ENCODE data around the gene ATP9A. TPM values are rescaled to one million over a fixed set of nuclear protein-coding genes. Genes with fewer than 3 reads are reported as not detected.

ATP9A gene
- total RNA-seq, 1 experiment from 2014 or later: 12.1 TPM

DNA sequence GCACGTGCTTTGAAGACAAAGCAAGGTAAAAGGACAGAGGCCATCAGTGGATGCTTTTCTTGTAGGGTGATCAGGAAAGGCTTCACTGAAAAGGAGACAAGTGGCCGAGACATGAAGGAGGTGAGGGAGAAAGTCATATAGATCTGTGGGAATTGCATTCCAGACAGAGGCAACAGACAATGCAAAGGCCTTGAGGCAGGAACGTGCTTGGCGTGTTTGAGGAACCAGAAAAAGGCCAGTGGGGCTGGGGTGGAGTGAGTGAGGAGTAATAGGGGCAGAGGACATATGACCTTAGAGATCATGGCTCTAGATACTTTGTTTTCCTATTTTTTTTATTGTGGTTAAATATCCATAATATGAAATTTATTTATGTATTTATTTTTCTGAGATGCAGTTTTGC lies 44.7 kb upstream of the ATP9A start:
- TF ChIP-seq, protein P1, sequence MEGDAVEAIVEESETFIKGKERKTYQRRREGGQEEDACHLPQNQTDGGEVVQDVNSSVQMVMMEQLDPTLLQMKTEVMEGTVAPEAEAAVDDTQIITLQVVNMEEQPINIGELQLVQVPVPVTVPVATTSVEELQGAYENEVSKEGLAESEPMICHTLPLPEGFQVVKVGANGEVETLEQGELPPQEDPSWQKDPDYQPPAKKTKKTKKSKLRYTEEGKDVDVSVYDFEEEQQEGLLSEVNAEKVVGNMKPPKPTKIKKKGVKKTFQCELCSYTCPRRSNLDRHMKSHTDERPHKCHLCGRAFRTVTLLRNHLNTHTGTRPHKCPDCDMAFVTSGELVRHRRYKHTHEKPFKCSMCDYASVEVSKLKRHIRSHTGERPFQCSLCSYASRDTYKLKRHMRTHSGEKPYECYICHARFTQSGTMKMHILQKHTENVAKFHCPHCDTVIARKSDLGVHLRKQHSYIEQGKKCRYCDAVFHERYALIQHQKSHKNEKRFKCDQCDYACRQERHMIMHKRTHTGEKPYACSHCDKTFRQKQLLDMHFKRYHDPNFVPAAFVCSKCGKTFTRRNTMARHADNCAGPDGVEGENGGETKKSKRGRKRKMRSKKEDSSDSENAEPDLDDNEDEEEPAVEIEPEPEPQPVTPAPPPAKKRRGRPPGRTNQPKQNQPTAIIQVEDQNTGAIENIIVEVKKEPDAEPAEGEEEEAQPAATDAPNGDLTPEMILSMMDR (conservative IDR thresholded peaks at IDR 0.05): no peak
- H3K14ac ChIP-seq (ENCODE audit: insufficient read depth, low read length): no peak overlapping the region
- no peak overlapping the region for H3K4ac ChIP-seq (ENCODE audit: low read depth, low read length)
- Mint-ChIP-seq H3K27ac (no peak overlapping the region), H3K27me3 (ENCODE audit: low read depth) (no peaks in the 10 kb centered on the region), H3K4me3 (no peak overlapping the region), H3K36me3 (ENCODE audit: insufficient read depth in 1 of 3, low read depth in 3 of 3) (no peaks in the 10 kb centered on the region), H3K4me1 (peaks cover 29 to 30% of the 10 kb centered on the region in 2 experiments), H3K9me3 (no peaks in the 10 kb centered on the region)
- no peak overlapping the region for H3T11ph ChIP-seq (ENCODE audit: low read length)
- no peaks in the 10 kb centered on the region for H3K27me3 ChIP-seq (ENCODE audit: insufficient read depth, low read length)
- H3K9me3 ChIP-seq (ENCODE audit: control insufficient read depth, low read depth, low read length): no peaks in the 10 kb centered on the region
- no peak overlapping the region for H2BK20ac ChIP-seq (ENCODE audit: low read depth, low read length, poor library complexity, severe bottlenecking)
- H4K91ac ChIP-seq (ENCODE audit: insufficient read length, low read depth, low read length): no peak overlapping the region
- H4K8ac ChIP-seq (replicated peaks; ENCODE audit: insufficient read length, low read depth, low read length): no peak overlapping the region
- H3K9ac ChIP-seq (ENCODE audit: extremely low read depth, insufficient read length, low read length): no peak overlapping the region
- H3K4me1 ChIP-seq (ENCODE audit: insufficient read depth, low read length): peaks cover 4% of the 10 kb centered on the region; the same call in 1 of the 2 replicates
- H2BK12ac ChIP-seq (ENCODE audit: insufficient read length, low read depth, low read length): no peak overlapping the region
- H2AFZ ChIP-seq (ENCODE audit: low read length): no peak overlapping the region
- H2BK120ac ChIP-seq (ENCODE audit: low read depth, low read length, poor library complexity, severe bottlenecking): no peak overlapping the region
- DNase-seq: no peak
- no peak overlapping the region for H2AK5ac ChIP-seq (ENCODE audit: insufficient read length, low read length)
- H3K56ac ChIP-seq (ENCODE audit: insufficient read length, low read depth, low read length): no peak overlapping the region
- H3K79me1 ChIP-seq (ENCODE audit: insufficient read depth, low read depth, low read length, poor library complexity, severe bottlenecking): no peaks in the 10 kb centered on the region
- H3K27ac ChIP-seq (ENCODE audit: insufficient read length, low read depth, low read length): no peak overlapping the region
- no peaks in the 10 kb centered on the region for H3K79me2 ChIP-seq (ENCODE audit: insufficient read depth, low read length)
- no peak overlapping the region for H2BK5ac ChIP-seq (ENCODE audit: insufficient read length, low read length)
- H3K18ac ChIP-seq (ENCODE audit: insufficient read length, low read depth, low read length): no peak overlapping the region
- H3K4me2 ChIP-seq (ENCODE audit: insufficient read depth, insufficient read length, low read length): no peak overlapping the region
- no peaks in the 10 kb centered on the region for H4K20me1 ChIP-seq (ENCODE audit: control insufficient read depth, insufficient read depth, insufficient read length)
- H2BK15ac ChIP-seq (ENCODE audit: low read depth, low read length): no peak overlapping the region
- H3K23me2 ChIP-seq (ENCODE audit: insufficient read length, low read depth, low read length, poor library complexity, severe bottlenecking): no peaks in the 10 kb centered on the region
- no peak overlapping the region for H3K23ac ChIP-seq (ENCODE audit: insufficient read length, low read depth, low read length)
- H4K5ac ChIP-seq (ENCODE audit: insufficient read length, low read depth, low read length): no peak overlapping the region
- WGBS (ENCODE audit: extremely low coverage, insufficient read length, low lambda C conversion rate): no CpG with 5 or more reads among the region's 4 CpGs

Measured in H9 (cell line).